Keratinocyte (primary cell): ENCODE measurements around the gene SNX15. TPM values are rescaled to one million over a fixed set of nuclear protein-coding genes. Genes with fewer than 3 reads are reported as not detected.
A peak's percentile ranks its signal among the peaks of the same experiment; 100 is the strongest.

Source experiments
- DNase-seq: peaks from one replicate; pipeline ENCODE4 v3.0.0-alpha.2; 2011; ENCODE audit warnings: low read depth, missing footprints, low spot score
- FAIRE-seq: peaks from 2 replicates; lab custom pipeline; 2011; peaks lifted over from hg19 to GRCh38; lab: Jason Lieb, UNC
- H2AFZ ChIP-seq: 2 replicates; pipeline ENCODE4 v1.6.0; 2012; ENCODE audit warnings: low read length, control low read depth, inconsistent platforms; ENCODE audit not compliant: control insufficient read depth
- H3K27ac ChIP-seq: 2 replicates; pipeline ENCODE4 v1.5.1; 2011; ENCODE audit warnings: low read length; ENCODE audit not compliant: control insufficient read depth, insufficient read depth
- H3K27me3 ChIP-seq: 3 replicates; pipeline ENCODE4 v1.6.0; 2011; ENCODE audit warnings: low read length; ENCODE audit not compliant: control insufficient read depth, insufficient read depth; ENCODE audit errors: extremely low read depth
- H3K36me3 ChIP-seq, 2 experiments: 2 replicates in 1 of 2; 3 replicates in 1 of 2; pipeline ENCODE4 v1.5.1; 2011; ENCODE audit warnings: low read length in 2 of 2, mild to moderate bottlenecking in 1 of 2; ENCODE audit not compliant: control insufficient read depth in 2 of 2, insufficient read depth in 2 of 2; ENCODE audit errors: extremely low read depth in 1 of 2
- H3K4me1 ChIP-seq: 3 replicates; pipeline ENCODE4 v1.5.1; 2011; ENCODE audit warnings: low read length; ENCODE audit not compliant: control insufficient read depth, insufficient read depth; ENCODE audit errors: extremely low read depth
- H3K4me2 ChIP-seq: 3 replicates; pipeline ENCODE4 v1.6.0; 2011; ENCODE audit warnings: low read depth, low read length; ENCODE audit not compliant: control insufficient read depth, insufficient read depth; ENCODE audit errors: extremely low read depth
- H3K4me3 ChIP-seq, 3 experiments: fragments of 200-600 bp in 1 of 3; sonication (generic) in 1 of 3; 2 replicates in 2 of 3; 3 replicates in 1 of 3; pipeline ENCODE4 v1.5.1; 2011 to 2016; ENCODE audit warnings: low read length in 3 of 3, mild to moderate bottlenecking in 3 of 3, control low read depth in 2 of 3, inconsistent platforms in 1 of 3, low read depth in 1 of 3, mixed read lengths in 1 of 3, mixed run types in 1 of 3, moderate library complexity in 1 of 3; ENCODE audit not compliant: control insufficient read depth in 2 of 3, insufficient read depth in 2 of 3; ENCODE audit errors: extremely low read depth in 1 of 3
- H3K79me2 ChIP-seq: 2 replicates; pipeline ENCODE4 v1.6.0; 2012; ENCODE audit warnings: low read length; ENCODE audit not compliant: control insufficient read depth, insufficient read depth
- H3K9ac ChIP-seq: 3 replicates; pipeline ENCODE4 v1.6.0; 2011; ENCODE audit warnings: low read length; ENCODE audit not compliant: control insufficient read depth, insufficient read depth; ENCODE audit errors: extremely low read depth
- H3K9me1 ChIP-seq: 3 replicates; pipeline ENCODE4 v1.6.0; 2011; ENCODE audit warnings: low read length; ENCODE audit not compliant: control insufficient read depth, insufficient read depth; ENCODE audit errors: extremely low read depth
- H3K9me3 ChIP-seq: 2 replicates; pipeline ENCODE4 v1.5.1; 2012; ENCODE audit warnings: low read depth, low read length; ENCODE audit not compliant: control insufficient read depth
- H4K20me1 ChIP-seq: 3 replicates; pipeline ENCODE4 v1.6.0; 2011; ENCODE audit warnings: low read length; ENCODE audit not compliant: control insufficient read depth, insufficient read depth; ENCODE audit errors: extremely low read depth
- EZH2 ChIP-seq: IDR thresholded peaks from one replicate; pipeline ENCODE4 v1.6.1; 2012; ENCODE audit warnings: inconsistent platforms, mild to moderate bottlenecking, low read length, moderate library complexity
- dilution Hi-C: fragments of 300-500 bp; cut with MboI; formaldehyde crosslinking; loops from one replicate; pipeline ENCODE4 v1.7.0; 2020; ENCODE audit warnings: low sequenced_read_pairs; ENCODE audit not compliant: extremely low pct_ligation_motif_present
- polyA plus RNA-seq, 5 experiments: library from polyadenylated mRNA; depleted of rRNA in 3 of 5; stranded (reverse) in 3 of 5; stranded (forward) in 1 of 5; unstranded in 1 of 5; fragments of >200 nt; gene quantifications; 1 replicate in 1 of 5; 2 replicates in 3 of 5; 3 replicates in 1 of 5; pipeline versions ENCODE4 v1.2.1 to v1.2.3, GENCODE V29; 2011 to 2012; ENCODE audit warnings: missing spikeins in 2 of 5, low read depth in 1 of 5, low replicate concordance in 1 of 5
- TF ChIP-seq, protein P1 (sequence below), 3 experiments: IDR thresholded peaks in 1 of 3; conservative IDR thresholded peaks in 1 of 3; optimal IDR thresholded peaks in 1 of 3; 2 replicates in 2 of 3; 3 replicates in 1 of 3; pipeline versions ENCODE3 to v1.5.1; 2011; ENCODE audit warnings: low read length in 3 of 3, mild to moderate bottlenecking in 3 of 3, moderate library complexity in 2 of 3, control low read depth in 1 of 3, inconsistent platforms in 1 of 3; ENCODE audit not compliant: insufficient read depth in 2 of 3; ENCODE audit errors: extremely low read depth in 1 of 3

The SNX15 gene
- polyA plus RNA-seq, 1 donor (not counting 4 experiments of a cell fraction or from before 2014, with no cell fraction given) = 1.8 TPM

DNA sequence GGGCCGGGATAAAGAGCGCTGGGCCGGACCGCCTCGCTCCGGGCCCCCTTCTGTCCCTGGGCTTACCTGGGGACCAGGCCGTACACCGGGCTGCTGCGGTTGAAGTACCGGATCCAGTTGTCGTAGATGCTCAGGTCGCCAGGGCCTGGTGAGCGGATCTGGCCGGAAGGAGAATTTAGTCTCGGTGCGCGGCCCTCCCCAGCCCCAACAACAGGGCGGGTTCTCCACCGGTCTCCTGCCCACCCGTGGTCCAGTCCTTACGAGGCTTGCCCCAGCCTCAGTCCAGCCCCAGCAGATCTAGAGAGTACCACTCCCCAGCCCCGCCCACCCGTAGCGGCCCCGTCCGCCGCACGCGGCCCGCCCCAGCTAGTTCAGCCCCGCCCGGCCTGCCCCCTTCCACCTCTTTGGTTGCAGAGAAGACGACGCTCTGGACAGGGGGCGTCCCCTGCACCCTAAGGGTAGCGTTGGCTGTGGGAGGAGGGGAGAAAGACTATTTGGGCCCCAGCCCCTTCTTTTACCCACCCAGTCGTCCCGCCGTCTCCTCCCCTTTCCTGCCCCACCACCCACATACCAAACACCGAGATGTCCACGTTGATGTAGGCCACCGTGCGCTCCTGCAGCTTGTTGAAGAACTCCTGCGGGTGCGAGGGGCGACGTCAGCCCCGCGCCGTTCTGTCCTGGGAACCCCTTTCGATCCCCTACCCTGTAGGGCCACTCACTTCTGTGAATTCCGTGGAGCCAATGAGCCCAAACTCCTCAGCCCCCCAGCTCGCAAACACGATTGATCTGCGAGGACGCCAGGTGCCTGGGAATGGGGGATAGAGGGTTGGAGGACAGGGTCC lies 20.6 kb downstream of the SNX15 start:
- DNase-seq = no peak
- no peaks in the 10 kb centered on the region for H3K9me1 ChIP-seq
- FAIRE-seq = no peak
- peak overlapping the region; percentile 47 for H2AFZ ChIP-seq
- no peaks in the 10 kb centered on the region for H4K20me1 ChIP-seq
- H3K27ac ChIP-seq = no peak overlapping the region
- peak overlapping the region in 2 of 3 experiments; percentile 26 to 31 for H3K4me3 ChIP-seq
- H3K36me3 ChIP-seq = peaks cover 3 to 7% of the 10 kb centered on the region in 2 experiments
- H3K27me3 ChIP-seq = no peaks in the 10 kb centered on the region
- peak overlapping the region; percentile 54 for H3K4me2 ChIP-seq
- no peaks in the 10 kb centered on the region for H3K9me3 ChIP-seq
- dilution Hi-C loops = no loop called here
- no peak for TF ChIP-seq EZH2
- TF ChIP-seq, protein P1, sequence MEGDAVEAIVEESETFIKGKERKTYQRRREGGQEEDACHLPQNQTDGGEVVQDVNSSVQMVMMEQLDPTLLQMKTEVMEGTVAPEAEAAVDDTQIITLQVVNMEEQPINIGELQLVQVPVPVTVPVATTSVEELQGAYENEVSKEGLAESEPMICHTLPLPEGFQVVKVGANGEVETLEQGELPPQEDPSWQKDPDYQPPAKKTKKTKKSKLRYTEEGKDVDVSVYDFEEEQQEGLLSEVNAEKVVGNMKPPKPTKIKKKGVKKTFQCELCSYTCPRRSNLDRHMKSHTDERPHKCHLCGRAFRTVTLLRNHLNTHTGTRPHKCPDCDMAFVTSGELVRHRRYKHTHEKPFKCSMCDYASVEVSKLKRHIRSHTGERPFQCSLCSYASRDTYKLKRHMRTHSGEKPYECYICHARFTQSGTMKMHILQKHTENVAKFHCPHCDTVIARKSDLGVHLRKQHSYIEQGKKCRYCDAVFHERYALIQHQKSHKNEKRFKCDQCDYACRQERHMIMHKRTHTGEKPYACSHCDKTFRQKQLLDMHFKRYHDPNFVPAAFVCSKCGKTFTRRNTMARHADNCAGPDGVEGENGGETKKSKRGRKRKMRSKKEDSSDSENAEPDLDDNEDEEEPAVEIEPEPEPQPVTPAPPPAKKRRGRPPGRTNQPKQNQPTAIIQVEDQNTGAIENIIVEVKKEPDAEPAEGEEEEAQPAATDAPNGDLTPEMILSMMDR (optimal IDR thresholded peaks at IDR 0.05 in 1 of 3, IDR thresholded peaks at IDR 0.05 in 1 of 3, conservative IDR thresholded peaks at IDR 0.05 in 1 of 3; ENCODE audit: extremely low read depth in 1 of 3, insufficient read depth in 2 of 3, low read length in 3 of 3) = no peak
- no peak overlapping the region for H3K9ac ChIP-seq
- H3K4me1 ChIP-seq = peaks cover 8% of the 10 kb centered on the region
- H3K79me2 ChIP-seq = no peaks in the 10 kb centered on the region

DNA sequence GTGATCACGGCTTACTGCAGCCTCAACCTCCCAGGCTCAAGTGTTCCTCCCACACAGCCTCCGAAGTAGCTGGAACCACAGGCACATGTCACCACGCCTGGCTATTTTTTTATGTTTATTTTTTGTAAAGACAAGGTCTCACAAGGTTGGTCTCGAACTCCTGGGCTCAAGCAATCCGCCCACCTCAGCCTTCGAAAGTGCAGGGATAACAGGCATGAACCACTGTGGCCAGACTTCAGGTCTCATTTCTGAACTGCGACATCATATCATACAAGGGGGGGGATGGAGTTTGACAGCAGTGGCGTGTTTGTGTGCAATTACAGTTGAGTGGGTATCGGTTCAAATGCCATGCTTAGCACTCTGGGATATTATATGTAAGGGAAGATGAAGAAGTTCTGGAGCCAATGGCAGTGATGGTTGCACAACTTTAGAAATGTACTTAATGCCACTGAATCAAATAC lies 24.2 kb downstream of the SNX15 start:
- H3K9me1 ChIP-seq = no peaks in the 10 kb centered on the region
- no peak overlapping the region for H3K4me3 ChIP-seq
- H3K9me3 ChIP-seq = no peaks in the 10 kb centered on the region
- dilution Hi-C loops = no loop called here
- FAIRE-seq (no peak), DNase-seq (no peak)
- peaks cover 4% of the 10 kb centered on the region for H3K27me3 ChIP-seq
- H4K20me1 ChIP-seq = no peaks in the 10 kb centered on the region
- no peak for TF ChIP-seq EZH2
- TF ChIP-seq, protein P1 (optimal IDR thresholded peaks at IDR 0.05 in 1 of 3, IDR thresholded peaks at IDR 0.05 in 1 of 3, conservative IDR thresholded peaks at IDR 0.05 in 1 of 3; ENCODE audit: extremely low read depth in 1 of 3, insufficient read depth in 2 of 3, low read length in 3 of 3) = no peak
- no peak overlapping the region for H2AFZ ChIP-seq
- H3K27ac ChIP-seq = no peak overlapping the region
- no peaks in the 10 kb centered on the region for H3K79me2 ChIP-seq
- H3K4me1 ChIP-seq = peaks cover 3% of the 10 kb centered on the region
- H3K36me3 ChIP-seq = no peaks in the 10 kb centered on the region
- no peak overlapping the region for H3K9ac ChIP-seq
- H3K4me2 ChIP-seq = no peak overlapping the region
